HL-60/S4 (cell line): Measurements from ENCODE around the gene ADPRM.
"Not testable (repeated sequence)": the region's sequence is repeated elsewhere in the genome, so short reads cannot be mapped to it uniquely, and the experiment has no call there.

Experiments used
- in situ Hi-C: fragments of 300-500 bp; cut with MboI; formaldehyde crosslinking; loops from 2 replicates; pipeline ENCODE4 v1.14.3; 2022; ENCODE audit warnings: low sequenced_read_pairs

Gene ADPRM

DNA sequence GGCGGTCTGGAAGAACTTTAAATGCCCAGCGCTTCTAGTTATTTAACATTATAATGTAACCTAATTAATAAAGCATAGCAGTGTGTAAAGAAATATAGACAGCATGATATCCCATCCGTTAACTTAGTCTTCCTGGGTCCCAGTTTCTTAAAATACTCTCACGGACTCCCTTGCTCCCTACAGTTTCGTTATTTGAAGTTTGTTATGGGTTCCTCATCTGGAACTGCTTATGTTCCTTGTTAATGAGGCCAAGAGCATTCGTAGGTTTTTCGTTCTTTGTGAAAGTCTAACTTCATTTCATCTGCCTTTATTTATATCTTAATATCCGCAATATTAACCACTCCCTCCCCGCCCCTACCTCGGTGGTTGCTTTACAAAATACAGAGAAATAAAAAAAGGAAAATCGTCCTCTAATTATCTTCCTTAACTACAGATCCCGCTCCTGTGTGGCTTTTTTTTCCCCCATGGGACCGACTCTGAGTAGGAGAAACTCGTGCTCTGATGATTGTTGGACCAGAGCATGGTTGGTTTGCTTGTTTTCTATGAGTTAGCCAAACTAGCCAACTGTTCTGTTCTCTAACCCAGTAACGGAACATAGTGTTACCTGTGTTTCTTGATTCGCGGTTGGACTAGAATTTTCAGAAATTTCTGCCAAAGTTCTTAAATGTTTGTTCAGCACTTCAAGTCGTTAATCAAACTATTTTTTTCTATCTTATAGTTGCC is 863 bp downstream of the ADPRM start:
- in situ Hi-C loops = no loop called here

- in situ Hi-C loops = no loop called here
These were observed 2.5 kb downstream of the ADPRM start for GRCh38 chr17:10699856-10700255.

DNA sequence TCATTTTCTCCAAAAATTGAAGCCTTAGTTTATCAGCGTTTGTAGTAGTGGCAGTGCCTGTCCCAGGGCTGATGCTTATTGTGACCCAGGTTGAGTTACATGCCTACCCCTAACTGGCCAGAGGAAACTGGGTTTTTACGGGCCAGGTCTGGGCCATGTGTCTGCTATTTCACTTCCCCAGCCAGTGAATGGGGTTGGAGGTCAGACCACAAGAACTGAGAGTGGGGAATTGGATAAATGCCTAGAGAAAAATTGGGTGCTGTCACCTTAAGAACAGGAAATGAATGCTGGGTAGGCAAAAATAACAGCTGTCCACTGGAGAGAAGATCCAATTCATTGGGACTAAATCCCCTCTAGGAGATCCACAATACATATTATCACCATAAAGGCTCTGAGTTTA is 5.2 kb downstream of the ADPRM start:
- in situ Hi-C loops = no loop called here

DNA sequence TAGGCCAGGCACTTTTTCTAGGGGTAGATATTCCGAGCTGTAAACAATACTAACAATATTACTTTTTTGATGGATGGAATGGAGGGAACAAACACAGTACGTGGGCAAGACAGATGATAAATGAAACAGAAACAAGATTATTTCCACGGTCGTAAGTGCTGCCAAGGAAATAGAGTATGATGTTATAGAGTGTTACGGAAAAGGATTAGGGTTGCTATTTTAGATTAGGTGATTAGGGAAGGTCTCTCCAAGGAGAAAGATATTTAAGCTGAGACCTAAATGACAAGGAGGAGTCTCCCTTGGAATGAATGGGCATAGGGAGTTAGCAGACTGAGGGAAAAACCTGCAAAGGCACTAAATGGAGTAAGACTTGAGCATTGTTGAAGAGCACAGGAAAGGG is 8.3 kb downstream of the ADPRM start:
- in situ Hi-C loops = no loop called here

GRCh38 chr17:10713318-10713717 is 15.9 kb downstream of the ADPRM start:
- in situ Hi-C loops = no loop called here

DNA sequence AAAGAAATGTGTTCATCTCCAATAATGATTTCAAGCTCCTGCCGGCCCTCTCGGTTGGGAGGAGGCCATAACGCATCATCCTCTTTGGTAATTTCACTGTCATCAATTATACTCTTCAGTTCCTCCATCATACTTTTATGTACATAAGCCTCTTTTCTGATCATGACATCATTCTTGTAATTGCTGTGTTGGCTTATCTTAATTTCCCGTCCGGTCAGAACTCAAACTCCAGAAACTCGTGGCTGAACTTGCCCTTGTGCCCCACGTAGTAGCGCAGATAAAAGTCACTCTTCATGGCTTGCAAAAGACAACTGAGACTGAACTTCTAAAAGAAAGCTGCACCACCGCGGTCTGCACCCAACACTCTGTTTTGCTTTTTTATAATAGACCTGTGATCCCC is 18.8 kb downstream of the ADPRM start:
- in situ Hi-C loops = no loop called here

DNA sequence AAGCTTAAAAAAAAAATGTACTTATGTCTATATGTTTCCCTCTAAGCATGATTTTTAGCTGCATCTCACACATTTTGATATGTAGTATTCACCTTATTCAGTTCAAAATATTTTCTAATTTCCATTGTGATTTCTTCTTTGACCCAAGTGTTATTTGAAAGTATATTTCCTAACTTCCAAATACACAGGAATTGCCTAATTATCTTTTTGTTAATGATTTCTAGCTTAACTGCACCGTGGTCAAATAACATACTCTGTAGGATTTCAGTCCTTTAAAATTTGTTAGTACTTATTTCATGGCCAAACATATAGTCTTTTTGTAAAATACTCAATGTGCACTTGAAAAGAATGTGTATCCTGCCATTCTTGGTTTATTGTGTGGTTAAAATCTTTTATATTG is 21.2 kb downstream of the ADPRM start:
- in situ Hi-C loops = no loop called here

DNA sequence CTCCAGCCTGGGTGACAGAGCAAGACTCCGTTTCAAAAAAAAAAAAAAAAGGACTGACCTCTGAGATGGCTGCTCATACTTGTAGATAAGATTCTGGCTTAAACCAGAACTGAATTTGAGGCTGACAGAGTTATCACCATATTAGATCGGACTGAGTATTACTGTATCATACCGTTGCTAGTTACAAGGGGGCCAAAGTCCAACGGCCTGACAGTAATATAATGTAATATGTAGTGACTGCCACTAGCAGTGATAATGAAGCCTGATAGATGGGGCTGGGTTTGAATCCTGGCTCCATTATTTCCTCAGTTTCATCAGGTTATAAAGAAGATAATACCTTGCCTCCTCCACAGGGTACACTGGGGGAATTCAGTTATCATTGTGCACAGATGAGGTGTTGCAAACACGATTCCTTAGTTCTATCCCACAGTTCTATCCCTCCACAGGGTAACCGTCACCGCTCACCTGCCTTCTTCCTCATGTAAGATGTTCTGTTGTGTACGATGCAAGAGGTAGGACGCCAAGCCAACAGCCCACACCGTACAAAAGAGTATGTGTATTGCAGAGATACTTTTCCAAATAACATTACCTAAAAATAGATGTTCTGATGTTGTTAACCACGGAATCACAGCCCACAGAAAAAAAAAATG is 27.3 kb downstream of the ADPRM start:
- in situ Hi-C loops = no loop called here

- in situ Hi-C loops = no loop called here
These were observed 27.9 kb downstream of the ADPRM start for GRCh38 chr17:10725262-10725661.

- in situ Hi-C loops = no loop called here
These were observed 28.8 kb downstream of the ADPRM start for GRCh38 chr17:10726196-10726595.

DNA sequence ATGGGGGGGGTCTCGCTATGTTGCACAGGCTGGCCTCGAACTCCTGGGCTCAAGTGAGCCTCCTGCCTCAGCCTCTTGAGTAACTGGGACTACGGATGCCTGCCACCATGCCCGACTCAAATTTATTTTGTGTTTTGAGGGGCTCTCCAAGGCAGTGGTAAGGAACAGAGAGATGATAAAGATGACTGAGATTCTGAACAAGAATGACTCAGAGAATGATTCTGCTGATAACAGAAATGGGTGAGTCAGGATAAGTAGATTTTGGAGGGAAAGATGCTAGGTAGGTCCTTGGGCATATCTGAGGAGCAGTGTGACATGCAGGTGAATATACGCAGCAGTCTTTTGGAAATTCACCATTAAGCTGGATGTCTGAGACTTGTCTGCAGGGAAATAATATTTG is 29.8 kb downstream of the ADPRM start:
- in situ Hi-C loops = no loop called here

GRCh38 chr17:10728331-10728892 is 31.0 kb downstream of the ADPRM start:
- in situ Hi-C loops = no loop called here

GRCh38 chr17:10729334-10730193 is 32.2 kb downstream of the ADPRM start, which contains the start of gene TMEM220:
TSS of gene TMEM220 (minus strand) at chr17:10730023. CDS start at chr17:10729851, 172 bp downstream.
- in situ Hi-C loops = no loop called here

GRCh38 chr17:10730247-10730646 is 32.9 kb downstream of the ADPRM start:
- in situ Hi-C loops = not testable (repeated sequence)

DNA sequence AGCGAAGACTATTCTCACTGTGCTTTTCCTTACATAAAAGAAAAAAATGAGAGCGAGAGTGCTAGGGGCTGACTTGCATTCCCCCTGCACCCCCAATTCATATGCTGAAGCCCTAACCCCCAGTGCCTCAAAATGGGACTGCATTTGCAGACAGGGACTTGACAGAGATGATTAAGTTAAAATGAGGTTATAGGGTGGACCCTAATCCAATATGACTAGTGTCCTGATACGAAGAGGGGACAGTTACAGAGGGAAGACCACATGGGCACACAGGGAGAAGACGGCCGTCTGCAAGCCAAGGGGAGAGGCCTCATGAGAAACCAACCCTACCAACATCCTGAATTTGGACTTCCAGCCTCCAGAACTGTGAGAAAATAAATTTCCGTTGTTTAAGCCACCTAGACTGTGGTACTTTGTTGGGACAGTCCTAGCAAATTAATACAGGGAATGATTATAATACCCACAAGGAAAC is 34.0 kb downstream of the ADPRM start:
- in situ Hi-C loops = no loop called here

GRCh38 chr17:10732121-10732520 is 34.7 kb downstream of the ADPRM start:
- in situ Hi-C loops = not testable (repeated sequence)

DNA sequence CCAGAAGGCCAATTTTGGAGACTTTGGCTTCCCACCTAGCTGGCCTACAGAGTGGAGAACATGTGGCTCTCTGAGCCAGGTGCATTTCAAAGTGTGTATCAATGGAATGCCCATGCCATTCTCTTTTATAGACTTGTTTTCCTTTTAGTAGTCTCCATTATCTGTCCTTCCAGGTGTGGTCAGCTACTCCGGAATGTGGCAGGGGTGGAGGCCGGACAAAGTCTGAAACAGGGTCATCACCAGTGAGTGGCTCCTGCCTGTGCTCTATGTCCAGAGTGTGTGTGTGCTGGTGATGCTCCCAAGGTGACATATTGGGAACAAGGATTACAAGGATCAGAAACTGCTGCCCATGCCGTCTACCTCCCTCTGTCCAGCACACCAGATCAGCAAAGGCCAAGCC is 36.3 kb downstream of the ADPRM start:
- in situ Hi-C loops = no loop called here

GRCh38 chr17:10735251-10735650 is 37.9 kb downstream of the ADPRM start:
- in situ Hi-C loops = no loop called here

- in situ Hi-C loops = no loop called here
These were observed 38.4 kb downstream of the ADPRM start for GRCh38 chr17:10735821-10736220.

- in situ Hi-C loops = no loop called here
These were observed 39.8 kb downstream of the ADPRM start for GRCh38 chr17:10737168-10737622.

- in situ Hi-C loops = no loop called here
These were observed 40.3 kb downstream of the ADPRM start for GRCh38 chr17:10737736-10738135.
